ENCODE results near the gene CSAD. TPM values are rescaled to one million over a fixed set of nuclear protein-coding genes. Genes with fewer than 3 reads are reported as not detected.

The CSAD gene
- total and polyA plus RNA-seq, 2 experiments from 2014 or later: 3.2 to 7.1 TPM

GRCh38 chr12:53221203-53222080, 40.7 kb upstream of the CSAD start:
- peaks cover 15% of the 10 kb centered on the region for H3K27me3 ChIP-seq (ENCODE audit: insufficient read depth)
- ATAC-seq: peak; percentile 20
- peaks cover 40% of the 10 kb centered on the region for H3K27me3 Mint-ChIP-seq (ENCODE audit: insufficient read depth, low read depth, poor library complexity)

More at GRCh38 chr12:53221203-53222080, 40.7 kb upstream of the CSAD start:
- H4K20me1 ChIP-seq (replicated peaks; ENCODE audit: insufficient read depth): no peaks in the 10 kb centered on the region
- H3K27ac ChIP-seq (ENCODE audit: low read depth): peak overlapping the region; percentile 97
- Mint-ChIP-seq H3K9me3 (peaks cover 4% of the 10 kb centered on the region; the same call in 1 of the 3 replicates), H3K27ac (peak overlapping the region; percentile 83), H3K4me1 (peaks cover 71% of the 10 kb centered on the region), H3K36me3 (ENCODE audit: low read depth) (no peaks in the 10 kb centered on the region; the same call in 2 of the 3 replicates), H3K4me3 (peak overlapping the region; percentile 94)
- peaks cover 38% of the 10 kb centered on the region for H3F3A ChIP-seq (replicated peaks; ENCODE audit: low read depth)
- peak overlapping the region; percentile 91 for H3K4me2 ChIP-seq
- H3K9me2 ChIP-seq (ENCODE audit: insufficient read depth): no peaks in the 10 kb centered on the region
- no peak for TF ChIP-seq ZNF331 (CRISPR knock-in tag; IDR thresholded peaks at IDR 0.05; ENCODE audit: low read depth)
- peak; percentile 35 to 65 for TF ChIP-seq CTCF (conservative IDR thresholded peaks at IDR 0.05; ENCODE audit: low read depth in 2 of 2)
- TF ChIP-seq CREB1 (CRISPR knock-in tag; IDR thresholded peaks at IDR 0.05; ENCODE audit: low read depth): peak; percentile 85
- TF ChIP-seq, protein P1, sequence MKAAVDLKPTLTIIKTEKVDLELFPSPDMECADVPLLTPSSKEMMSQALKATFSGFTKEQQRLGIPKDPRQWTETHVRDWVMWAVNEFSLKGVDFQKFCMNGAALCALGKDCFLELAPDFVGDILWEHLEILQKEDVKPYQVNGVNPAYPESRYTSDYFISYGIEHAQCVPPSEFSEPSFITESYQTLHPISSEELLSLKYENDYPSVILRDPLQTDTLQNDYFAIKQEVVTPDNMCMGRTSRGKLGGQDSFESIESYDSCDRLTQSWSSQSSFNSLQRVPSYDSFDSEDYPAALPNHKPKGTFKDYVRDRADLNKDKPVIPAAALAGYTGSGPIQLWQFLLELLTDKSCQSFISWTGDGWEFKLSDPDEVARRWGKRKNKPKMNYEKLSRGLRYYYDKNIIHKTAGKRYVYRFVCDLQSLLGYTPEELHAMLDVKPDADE (IDR thresholded peaks at IDR 0.05): peak; percentile 15; the same call in 1 of the 2 replicates
- TF ChIP-seq POLR2AphosphoS5 (IDR thresholded peaks at IDR 0.05; ENCODE audit: low read depth): peak; percentile 84
- no peak for TF ChIP-seq NANOG (IDR thresholded peaks at IDR 0.05; ENCODE audit: borderline replicate concordance)
- no peak for TF ChIP-seq ZNF462 (CRISPR knock-in tag; IDR thresholded peaks at IDR 0.05)
- peaks cover 59% of the 10 kb centered on the region for H3K4me1 ChIP-seq (ENCODE audit: insufficient read depth)
- peaks cover 24% of the 10 kb centered on the region for H3K79me2 ChIP-seq (replicated peaks; ENCODE audit: insufficient read depth)
- peak overlapping the region; percentile 83; the same call in 1 of the 2 replicates for H2AFZ ChIP-seq
- H3K36me3 ChIP-seq (ENCODE audit: insufficient read depth): no peaks in the 10 kb centered on the region; the same call in 1 of the 2 replicates
- peak; percentile 86 for DNase-seq (ENCODE audit: low spot score)
- H3K4me3 ChIP-seq: peak overlapping the region; percentile 95
